ENCODE data around the gene TCTN2.

The TCTN2 gene

GRCh38 chr12:123723011-123723410 is 52.1 kb downstream of the TCTN2 start:
- Histone ChIP-seq H3K4me1 (ENCODE audit: insufficient read depth, low read length) (no peaks in the 10 kb centered on the region), H3K36me3 (ENCODE audit: insufficient read depth, low read depth, low read length) (peaks cover 88% of the 10 kb centered on the region), H3K9ac (ENCODE audit: low read depth, low read length) (no peak overlapping the region), H3K27ac (ENCODE audit: low read length) (no peak overlapping the region), H3K9me3 (ENCODE audit: insufficient read depth, low read depth, low read length) (no peaks in the 10 kb centered on the region), H3K27me3 (ENCODE audit: insufficient read depth, low read length) (no peaks in the 10 kb centered on the region), H3K4me3 (ENCODE audit: low read length) (no peak overlapping the region)

- no peak overlapping the region for H3K27ac ChIP-seq (ENCODE audit: low read length)
- no peak overlapping the region for H3K4me3 ChIP-seq (ENCODE audit: low read length)
- no peak overlapping the region for H3K9ac ChIP-seq (ENCODE audit: low read depth, low read length)
- H3K36me3 ChIP-seq (ENCODE audit: insufficient read depth, low read depth, low read length), result peaks cover 95% of the 10 kb centered on the region
- H3K4me1 ChIP-seq (ENCODE audit: insufficient read depth, low read length), result no peaks in the 10 kb centered on the region
- no peaks in the 10 kb centered on the region for H3K27me3 ChIP-seq (ENCODE audit: insufficient read depth, low read length)
- no peaks in the 10 kb centered on the region for H3K9me3 ChIP-seq (ENCODE audit: insufficient read depth, low read depth, low read length)
These were observed 52.9 kb downstream of the TCTN2 start for GRCh38 chr12:123723765-123724164.

GRCh38 chr12:123726244-123726643 is 55.3 kb downstream of the TCTN2 start:
- no peaks in the 10 kb centered on the region for H3K4me1 ChIP-seq (ENCODE audit: insufficient read depth, low read length)
- H3K9ac ChIP-seq (ENCODE audit: low read depth, low read length), result no peak overlapping the region
- no peaks in the 10 kb centered on the region for H3K27me3 ChIP-seq (ENCODE audit: insufficient read depth, low read length)
- H3K4me3 ChIP-seq (ENCODE audit: low read length), result no peak overlapping the region
- H3K27ac ChIP-seq (ENCODE audit: low read length), result no peak overlapping the region
- peaks cover 92% of the 10 kb centered on the region for H3K36me3 ChIP-seq (ENCODE audit: insufficient read depth, low read depth, low read length)
- no peaks in the 10 kb centered on the region for H3K9me3 ChIP-seq (ENCODE audit: insufficient read depth, low read depth, low read length)

- Histone ChIP-seq H3K27ac (ENCODE audit: low read length) (no peak overlapping the region), H3K4me1 (ENCODE audit: insufficient read depth, low read length) (no peaks in the 10 kb centered on the region), H3K9me3 (ENCODE audit: insufficient read depth, low read depth, low read length) (no peaks in the 10 kb centered on the region), H3K27me3 (ENCODE audit: insufficient read depth, low read length) (no peaks in the 10 kb centered on the region), H3K36me3 (ENCODE audit: insufficient read depth, low read depth, low read length) (peaks cover 92% of the 10 kb centered on the region), H3K9ac (ENCODE audit: low read depth, low read length) (no peak overlapping the region), H3K4me3 (ENCODE audit: low read length) (no peak overlapping the region)
These were observed 56.0 kb downstream of the TCTN2 start for GRCh38 chr12:123726962-123727361.

- Histone ChIP-seq H3K9me3 (ENCODE audit: insufficient read depth, low read depth, low read length) (no peaks in the 10 kb centered on the region), H3K27ac (ENCODE audit: low read length) (no peak overlapping the region), H3K9ac (ENCODE audit: low read depth, low read length) (no peak overlapping the region), H3K4me3 (ENCODE audit: low read length) (no peak overlapping the region), H3K4me1 (ENCODE audit: insufficient read depth, low read length) (no peaks in the 10 kb centered on the region), H3K36me3 (ENCODE audit: insufficient read depth, low read depth, low read length) (peaks cover 92% of the 10 kb centered on the region), H3K27me3 (ENCODE audit: insufficient read depth, low read length) (no peaks in the 10 kb centered on the region)
These were observed 57.0 kb downstream of the TCTN2 start for GRCh38 chr12:123727878-123728277.

- peaks cover 97% of the 10 kb centered on the region for H3K36me3 ChIP-seq (ENCODE audit: insufficient read depth, low read depth, low read length)
- no peaks in the 10 kb centered on the region for H3K4me1 ChIP-seq (ENCODE audit: insufficient read depth, low read length)
- no peak overlapping the region for H3K27ac ChIP-seq (ENCODE audit: low read length)
- no peaks in the 10 kb centered on the region for H3K9me3 ChIP-seq (ENCODE audit: insufficient read depth, low read depth, low read length)
- H3K4me3 ChIP-seq (ENCODE audit: low read length), result no peak overlapping the region
- H3K27me3 ChIP-seq (ENCODE audit: insufficient read depth, low read length), result no peaks in the 10 kb centered on the region
- no peak overlapping the region for H3K9ac ChIP-seq (ENCODE audit: low read depth, low read length)
These were observed 60.7 kb downstream of the TCTN2 start for GRCh38 chr12:123731596-123731995.

GRCh38 chr12:123732251-123732650 is 61.3 kb downstream of the TCTN2 start:
- Histone ChIP-seq H3K4me1 (ENCODE audit: insufficient read depth, low read length) (no peaks in the 10 kb centered on the region), H3K27me3 (ENCODE audit: insufficient read depth, low read length) (no peaks in the 10 kb centered on the region), H3K4me3 (ENCODE audit: low read length) (no peak overlapping the region), H3K27ac (ENCODE audit: low read length) (no peak overlapping the region), H3K36me3 (ENCODE audit: insufficient read depth, low read depth, low read length) (peaks cover 97% of the 10 kb centered on the region), H3K9me3 (ENCODE audit: insufficient read depth, low read depth, low read length) (no peaks in the 10 kb centered on the region), H3K9ac (ENCODE audit: low read depth, low read length) (no peak overlapping the region)

- no peaks in the 10 kb centered on the region for H3K4me1 ChIP-seq (ENCODE audit: insufficient read depth, low read length)
- H3K9me3 ChIP-seq (ENCODE audit: insufficient read depth, low read depth, low read length), result no peaks in the 10 kb centered on the region
- H3K36me3 ChIP-seq (ENCODE audit: insufficient read depth, low read depth, low read length), result peaks cover 96% of the 10 kb centered on the region
These were observed 62.3 kb downstream of the TCTN2 start for GRCh38 chr12:123733229-123733628.

GRCh38 chr12:123734268-123734667 is 63.4 kb downstream of the TCTN2 start:
- Histone ChIP-seq H3K9ac (ENCODE audit: low read depth, low read length) (no peak overlapping the region), H3K36me3 (ENCODE audit: insufficient read depth, low read depth, low read length) (peaks cover 96% of the 10 kb centered on the region), H3K4me3 (ENCODE audit: low read length) (no peak overlapping the region), H3K4me1 (ENCODE audit: insufficient read depth, low read length) (no peaks in the 10 kb centered on the region), H3K9me3 (ENCODE audit: insufficient read depth, low read depth, low read length) (no peaks in the 10 kb centered on the region), H3K27me3 (ENCODE audit: insufficient read depth, low read length) (no peaks in the 10 kb centered on the region), H3K27ac (ENCODE audit: low read length) (no peak overlapping the region)

More at GRCh38 chr12:123733229-123733628, 62.3 kb downstream of the TCTN2 start:
- Histone ChIP-seq H3K9ac (ENCODE audit: low read depth, low read length) (no peak overlapping the region), H3K27ac (ENCODE audit: low read length) (no peak overlapping the region), H3K4me3 (ENCODE audit: low read length) (no peak overlapping the region), H3K27me3 (ENCODE audit: insufficient read depth, low read length) (no peaks in the 10 kb centered on the region)

GRCh38 chr12:123741937-123742572 is 71.1 kb downstream of the TCTN2 start:
- H3K36me3 ChIP-seq (ENCODE audit: insufficient read depth, low read depth, low read length), result peaks cover 92% of the 10 kb centered on the region

GRCh38 chr12:123743002-123743401 is 72.1 kb downstream of the TCTN2 start:
- no peaks in the 10 kb centered on the region for H3K9me3 ChIP-seq (ENCODE audit: insufficient read depth, low read depth, low read length)
- H3K4me3 ChIP-seq (ENCODE audit: low read length), result no peak overlapping the region
- H3K27ac ChIP-seq (ENCODE audit: low read length), result no peak overlapping the region
- peaks cover 92% of the 10 kb centered on the region for H3K36me3 ChIP-seq (ENCODE audit: insufficient read depth, low read depth, low read length)
- no peaks in the 10 kb centered on the region for H3K4me1 ChIP-seq (ENCODE audit: insufficient read depth, low read length)
- H3K27me3 ChIP-seq (ENCODE audit: insufficient read depth, low read length), result no peaks in the 10 kb centered on the region
- H3K9ac ChIP-seq (ENCODE audit: low read depth, low read length), result no peak overlapping the region

More at GRCh38 chr12:123741937-123742572, 71.1 kb downstream of the TCTN2 start:
- Histone ChIP-seq H3K4me3 (ENCODE audit: low read length) (no peak overlapping the region), H3K9ac (ENCODE audit: low read depth, low read length) (no peak overlapping the region), H3K9me3 (ENCODE audit: insufficient read depth, low read depth, low read length) (no peaks in the 10 kb centered on the region), H3K27ac (ENCODE audit: low read length) (no peak overlapping the region), H3K4me1 (ENCODE audit: insufficient read depth, low read length) (no peaks in the 10 kb centered on the region), H3K27me3 (ENCODE audit: insufficient read depth, low read length) (no peaks in the 10 kb centered on the region)

- H3K27me3 ChIP-seq (ENCODE audit: insufficient read depth, low read length), result no peaks in the 10 kb centered on the region
- no peaks in the 10 kb centered on the region for H3K9me3 ChIP-seq (ENCODE audit: insufficient read depth, low read depth, low read length)
- no peak overlapping the region for H3K4me3 ChIP-seq (ENCODE audit: low read length)
- peaks cover 93% of the 10 kb centered on the region for H3K36me3 ChIP-seq (ENCODE audit: insufficient read depth, low read depth, low read length)
- H3K9ac ChIP-seq (ENCODE audit: low read depth, low read length), result no peak overlapping the region
- no peaks in the 10 kb centered on the region for H3K4me1 ChIP-seq (ENCODE audit: insufficient read depth, low read length)
- H3K27ac ChIP-seq (ENCODE audit: low read length), result no peak overlapping the region
These were observed 73.9 kb downstream of the TCTN2 start for GRCh38 chr12:123744836-123745235.

All from iPS-20b (cell line).